Breast epithelium (tissue), 4 donors: ENCODE results near the gene PCBP3. TPM values are rescaled to one million over a fixed set of nuclear protein-coding genes. Genes with fewer than 3 reads are reported as not detected.

ENCODE experiments used
- DNase-seq, 2 donors: peaks; one replicate each; pipeline ENCODE4 v3.0.0-alpha.2; 2019; ENCODE audit warnings: low spot score in 2 of 2
- H3K27ac ChIP-seq, 2 donors: fragments of 200-600 bp; sonication (generic) in 1 of 2; one replicate each; pipeline ENCODE4 v1.5.1; 2016 to 2019; ENCODE audit warnings: mild to moderate bottlenecking in 1 of 2
- H3K27me3 ChIP-seq, 2 donors: fragments of 200-600 bp; sonication (generic) in 1 of 2; one replicate each; pipeline versions ENCODE4 v1.5.1 to v1.6.0; 2017 to 2019; ENCODE audit warnings: control low read depth in 1 of 2, mild to moderate bottlenecking in 1 of 2
- H3K36me3 ChIP-seq: fragments of 200-600 bp; one replicate; pipeline ENCODE4 v1.5.1; 2019
- H3K4me1 ChIP-seq, 2 donors: fragments of 200-600 bp; sonication (generic); one replicate each; pipeline ENCODE4 v1.5.1; 2016 to 2019; ENCODE audit warnings: control low read depth in 1 of 2
- H3K4me3 ChIP-seq, 3 donors: fragments of 200-600 bp; sonication (generic); 1 replicate in 2 of 3; 2 replicates in 1 of 3; pipeline ENCODE4 v1.5.1; 2016 to 2019; ENCODE audit warnings: mild to moderate bottlenecking in 3 of 3, moderate library complexity in 2 of 3
- H3K9me3 ChIP-seq, 2 donors: fragments of 200-600 bp; sonication (generic) in 1 of 2; one replicate each; pipeline ENCODE4 v1.5.1; 2016 to 2019; ENCODE audit warnings: control low read depth in 1 of 2
- POLR2A ChIP-seq: fragments of 450-650 bp; IDR thresholded peaks from one replicate; pipeline ENCODE4 v1.6.1; 2016; ENCODE audit warnings: antibody characterized with exemption, mild to moderate bottlenecking, moderate library complexity
- POLR2AphosphoS5 ChIP-seq, 3 donors: sonication (generic); formaldehyde crosslinking; IDR thresholded peaks; one replicate each; pipeline ENCODE4 v1.6.1; 2017; ENCODE audit warnings: antibody characterized with exemption in 3 of 3
- intact Hi-C: fragments of 100-400 bp; cut with DNase I; formaldehyde crosslinking; loops from one replicate; pipeline ENCODE4 v1.15.1; 2023; ENCODE audit warnings: low total_unique reads
- total RNA-seq, 3 donors: library from RNA; depleted of rRNA; stranded (reverse); fragments of >200 nt; gene quantifications; one replicate each; pipeline ENCODE4 v1.1.0, GENCODE V29; 2016
- TF ChIP-seq, protein P1 (sequence below), 3 donors: fragments of 450-650 bp; IDR thresholded peaks; one replicate each; pipeline ENCODE4 v1.5.1; 2016 to 2017; ENCODE audit warnings: antibody characterized with exemption in 3 of 3, mild to moderate bottlenecking in 3 of 3, moderate library complexity in 3 of 3

PCBP3 gene
- total RNA-seq, 3 donors from 2014 or later = 3.4 to 13.8 (median 4.6) TPM

DNA sequence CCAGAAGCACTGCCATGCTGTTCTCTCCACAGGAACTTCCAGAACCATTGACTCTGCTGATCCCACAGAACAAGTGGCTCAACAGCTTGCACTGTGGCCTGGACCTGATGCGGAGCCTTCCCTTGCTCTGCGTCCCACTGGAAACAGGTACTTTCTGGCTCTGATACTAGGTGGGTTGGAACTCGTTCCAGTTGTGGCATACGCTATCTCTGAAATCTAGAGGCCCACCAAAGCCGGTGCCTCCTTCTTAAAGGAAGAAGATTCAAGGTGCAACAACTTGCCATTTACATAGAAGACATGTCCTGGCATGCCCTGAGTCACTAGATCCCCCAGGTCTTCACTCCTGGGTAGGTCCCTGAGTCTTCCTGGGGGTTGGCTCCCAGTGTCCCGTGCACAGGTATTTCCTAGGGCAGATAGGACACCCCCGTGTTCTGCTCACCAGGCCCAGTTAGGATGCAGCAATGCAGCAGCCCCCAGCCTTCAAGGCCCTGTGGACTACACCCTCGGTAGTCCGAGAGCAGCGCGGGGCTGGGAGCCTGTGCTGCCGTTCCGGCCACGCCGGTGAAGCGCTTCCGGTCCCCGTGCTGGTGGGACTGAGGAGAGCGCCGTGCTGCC is 10.8 kb upstream of the PCBP3 start:
- Histone ChIP-seq H3K4me3 (no peak overlapping the region), H3K9me3 (no peaks in the 10 kb centered on the region), H3K27ac (no peak overlapping the region), H3K4me1 (no peaks in the 10 kb centered on the region), H3K27me3 (peaks cover 0 to 29% of the 10 kb centered on the region in 2 donors), H3K36me3 (no peaks in the 10 kb centered on the region)
- DNase-seq = no peak
- TF ChIP-seq, protein P1, sequence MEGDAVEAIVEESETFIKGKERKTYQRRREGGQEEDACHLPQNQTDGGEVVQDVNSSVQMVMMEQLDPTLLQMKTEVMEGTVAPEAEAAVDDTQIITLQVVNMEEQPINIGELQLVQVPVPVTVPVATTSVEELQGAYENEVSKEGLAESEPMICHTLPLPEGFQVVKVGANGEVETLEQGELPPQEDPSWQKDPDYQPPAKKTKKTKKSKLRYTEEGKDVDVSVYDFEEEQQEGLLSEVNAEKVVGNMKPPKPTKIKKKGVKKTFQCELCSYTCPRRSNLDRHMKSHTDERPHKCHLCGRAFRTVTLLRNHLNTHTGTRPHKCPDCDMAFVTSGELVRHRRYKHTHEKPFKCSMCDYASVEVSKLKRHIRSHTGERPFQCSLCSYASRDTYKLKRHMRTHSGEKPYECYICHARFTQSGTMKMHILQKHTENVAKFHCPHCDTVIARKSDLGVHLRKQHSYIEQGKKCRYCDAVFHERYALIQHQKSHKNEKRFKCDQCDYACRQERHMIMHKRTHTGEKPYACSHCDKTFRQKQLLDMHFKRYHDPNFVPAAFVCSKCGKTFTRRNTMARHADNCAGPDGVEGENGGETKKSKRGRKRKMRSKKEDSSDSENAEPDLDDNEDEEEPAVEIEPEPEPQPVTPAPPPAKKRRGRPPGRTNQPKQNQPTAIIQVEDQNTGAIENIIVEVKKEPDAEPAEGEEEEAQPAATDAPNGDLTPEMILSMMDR (IDR thresholded peaks at IDR 0.05) = no peak
- TF ChIP-seq POLR2A = no peak
- TF ChIP-seq POLR2AphosphoS5 (IDR thresholded peaks at IDR 0.05) = no peak
- intact Hi-C loops = no loop called here

DNA sequence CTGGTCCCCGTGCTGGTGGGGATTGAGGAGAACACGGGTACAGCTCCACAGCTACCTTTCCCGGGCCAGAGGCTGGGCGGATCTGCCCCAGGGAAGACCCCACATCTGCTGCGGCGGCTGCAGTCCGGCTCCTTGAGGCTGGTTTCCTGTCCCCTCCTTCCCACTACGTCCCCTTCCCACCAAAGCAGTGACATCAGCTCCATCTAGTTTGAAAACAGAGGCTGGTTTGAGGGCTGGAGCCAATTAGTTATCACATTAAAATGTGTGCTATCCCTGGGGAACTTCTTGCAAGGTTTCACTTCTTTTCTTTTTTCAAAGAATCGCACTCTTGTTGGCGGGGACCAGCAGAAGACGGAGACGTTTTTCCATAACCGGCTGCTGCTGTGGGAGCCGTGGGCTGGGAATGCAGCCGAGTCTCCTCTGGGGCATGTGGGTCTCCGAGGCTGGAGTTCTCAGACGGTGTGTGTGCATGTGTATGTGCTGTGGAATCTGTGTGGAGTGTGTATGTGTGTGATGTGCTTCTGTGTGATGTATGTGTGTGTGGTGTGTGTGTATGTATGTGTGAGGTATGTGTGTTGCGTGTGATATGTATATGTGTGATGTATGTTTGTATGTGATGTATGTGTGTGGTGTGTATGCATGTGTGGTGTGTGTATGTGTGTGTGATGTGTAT is 8.9 kb upstream of the PCBP3 start:
- Histone ChIP-seq H3K27me3 (peaks cover 0 to 27% of the 10 kb centered on the region in 2 donors), H3K4me3 (peak overlapping the region in 1 of 3 donors; percentile 37), H3K4me1 (no peaks in the 10 kb centered on the region), H3K27ac (no peak overlapping the region), H3K9me3 (no peaks in the 10 kb centered on the region), H3K36me3 (no peaks in the 10 kb centered on the region)
- no peak for DNase-seq
- intact Hi-C loops = no loop called here
- TF ChIP-seq POLR2AphosphoS5 (IDR thresholded peaks at IDR 0.05) (no peak), POLR2A (no peak)
- TF ChIP-seq, protein P1 (IDR thresholded peaks at IDR 0.05) = no peak

GRCh38 chr21:45635271-45636151 is 8.0 kb upstream of the PCBP3 start:
- intact Hi-C loops = no loop called here
- no peaks in the 10 kb centered on the region for H3K9me3 ChIP-seq
- H3K27ac ChIP-seq = no peak overlapping the region
- TF ChIP-seq, protein P1 (IDR thresholded peaks at IDR 0.05) = no peak
- no peak for TF ChIP-seq POLR2AphosphoS5 (IDR thresholded peaks at IDR 0.05)
- TF ChIP-seq POLR2A = no peak
- no peak overlapping the region for H3K4me3 ChIP-seq
- H3K36me3 ChIP-seq = no peaks in the 10 kb centered on the region
- H3K4me1 ChIP-seq = no peaks in the 10 kb centered on the region
- H3K27me3 ChIP-seq = peaks cover 0 to 27% of the 10 kb centered on the region in 2 donors
- DNase-seq = no peak

DNA sequence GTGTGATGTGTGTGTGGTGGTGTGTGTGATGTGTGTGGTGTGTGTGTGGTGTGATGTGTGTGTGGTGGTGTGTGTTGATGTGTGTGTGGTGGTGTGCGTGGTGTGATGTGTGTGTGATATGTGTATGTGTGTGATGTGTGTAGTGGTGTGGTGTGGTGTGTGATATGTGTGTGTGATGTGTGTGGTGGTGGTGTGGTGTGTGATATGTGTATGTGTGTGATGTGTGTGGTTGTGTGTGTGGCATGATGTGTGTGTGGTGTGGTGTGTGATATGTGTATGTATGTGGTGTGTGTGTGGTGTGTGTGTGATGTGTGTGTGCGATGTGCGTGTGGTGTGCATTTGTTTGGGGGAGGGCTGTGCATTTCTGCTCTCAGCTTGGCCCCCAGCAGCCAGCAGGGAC is 7.1 kb upstream of the PCBP3 start:
- Histone ChIP-seq H3K9me3 (no peaks in the 10 kb centered on the region), H3K27ac (no peak overlapping the region), H3K4me3 (no peak overlapping the region), H3K4me1 (no peaks in the 10 kb centered on the region), H3K27me3 (peaks cover 0 to 32% of the 10 kb centered on the region in 2 donors), H3K36me3 (no peaks in the 10 kb centered on the region)
- DNase-seq = no peak
- TF ChIP-seq POLR2AphosphoS5 (IDR thresholded peaks at IDR 0.05) = no peak
- no peak for TF ChIP-seq POLR2A
- TF ChIP-seq, protein P1 (IDR thresholded peaks at IDR 0.05) = no peak
- intact Hi-C loops = no loop called here
